Islet of Langerhans (tissue), 1 donor: Measurements from ENCODE around the gene ZFYVE28.

Source experiments
- FAIRE-seq: peaks from one replicate; lab custom pipeline; 2011; peaks lifted over from hg19 to GRCh38; lab: Jason Lieb, UNC

The ZFYVE28 gene

GRCh38 chr4:2258091-2259035 is 160.1 kb downstream of the ZFYVE28 start:
- no peak for FAIRE-seq

- FAIRE-seq, result no peak
Observed at GRCh38 chr4:2257361-2258081, 160.9 kb downstream of the ZFYVE28 start.

- no peak for FAIRE-seq
Observed at GRCh38 chr4:2256781-2257191, 161.7 kb downstream of the ZFYVE28 start.

- no peak for FAIRE-seq
Observed at GRCh38 chr4:2256156-2256731, 162.2 kb downstream of the ZFYVE28 start.

- no peak for FAIRE-seq
Observed at GRCh38 chr4:2255501-2256155, 162.8 kb downstream of the ZFYVE28 start.

- FAIRE-seq, result no peak
Observed at GRCh38 chr4:2254665-2255500, 163.6 kb downstream of the ZFYVE28 start.

GRCh38 chr4:2253160-2254084 is 165.0 kb downstream of the ZFYVE28 start:
- FAIRE-seq, result no peak

- no peak for FAIRE-seq
Observed at GRCh38 chr4:2252530-2253091, 165.8 kb downstream of the ZFYVE28 start.

- no peak for FAIRE-seq
Observed at GRCh38 chr4:2251795-2252529, 166.5 kb downstream of the ZFYVE28 start.

GRCh38 chr4:2251073-2251794 is 167.2 kb downstream of the ZFYVE28 start:
- FAIRE-seq, result no peak

- no peak for FAIRE-seq
Observed at GRCh38 chr4:2250357-2251072, 167.9 kb downstream of the ZFYVE28 start.

- FAIRE-seq, result no peak
Observed at GRCh38 chr4:2249526-2250356, 168.7 kb downstream of the ZFYVE28 start.

GRCh38 chr4:2248821-2249261 is 169.6 kb downstream of the ZFYVE28 start:
- FAIRE-seq, result no peak

- no peak for FAIRE-seq
Observed at GRCh38 chr4:2248044-2248780, 170.2 kb downstream of the ZFYVE28 start.

- no peak for FAIRE-seq
Observed at GRCh38 chr4:2247128-2248043, 171.1 kb downstream of the ZFYVE28 start.
